ENCODE measurements around the gene AP3S1. TPM values are rescaled to one million over a fixed set of nuclear protein-coding genes. Genes with fewer than 3 reads are reported as not detected.

The AP3S1 gene
- polyA plus RNA-seq, 2 of the 4 experiments (the other 2 are of a cell fraction) = 75.7 to 103 TPM

GRCh38 chr5:115962565-115963402, 121.0 kb downstream of the AP3S1 start (continued):
- TF ChIP-seq RAD21 (conservative IDR thresholded peaks at IDR 0.05 in 1 of 2, IDR thresholded peaks at IDR 0.05 in 1 of 2) = no peak
- TF ChIP-seq CEBPB (IDR thresholded peaks at IDR 0.05) = no peak
- no peak for TF ChIP-seq POLR2AphosphoS2 (conservative IDR thresholded peaks at IDR 0.05; ENCODE audit: low read length)
- no peak for TF ChIP-seq NPAS2 (CRISPR knock-in tag; IDR thresholded peaks at IDR 0.05; ENCODE audit: borderline replicate concordance)

- Histone ChIP-seq H3K27ac (no peak overlapping the region), H3K4me2 (no peak overlapping the region), H3K9me3 (no peaks in the 10 kb centered on the region), H3K4me1 (no peaks in the 10 kb centered on the region), H3K4me3 (no peak overlapping the region)
- DNase-seq (ENCODE audit: low read depth in 1 of 2, low spot score in 1 of 2) (no peak), FAIRE-seq (no peak), ATAC-seq (no peak)
- ChIA-PET POLR2A (no interaction called here), CTCF (interaction anchor here (1.1 kb wide), 1 partner anchor 9 kb away, joined by 3 read pairs; no protein-coding TSS in a partner anchor)
- no peak for TF ChIP-seq RCOR1 (IDR thresholded peaks at IDR 0.05; ENCODE audit: low read depth, low read length)
- no peak for TF ChIP-seq KDM5A (IDR thresholded peaks at IDR 0.05)
- TF ChIP-seq FOXS1 (CRISPR knock-in tag; IDR thresholded peaks at IDR 0.05) = no peak
- no peak for TF ChIP-seq BHLHE40 (IDR thresholded peaks at IDR 0.05; ENCODE audit: low read depth, low read length)
- no peak for TF ChIP-seq HOXA7 (CRISPR knock-in tag; IDR thresholded peaks at IDR 0.05)
- no peak for TF ChIP-seq PHF8 (IDR thresholded peaks at IDR 0.05; ENCODE audit: borderline replicate concordance, low read depth)
- TF ChIP-seq NR3C1 (IDR thresholded peaks at IDR 0.05) = no peak
- no peak for TF ChIP-seq TFCP2L1 (CRISPR knock-in tag; IDR thresholded peaks at IDR 0.05)
- no peak for TF ChIP-seq HEYL (CRISPR knock-in tag; IDR thresholded peaks at IDR 0.05)
- TF ChIP-seq CBX2 (IDR thresholded peaks at IDR 0.05; ENCODE audit: borderline replicate concordance, low read depth) = no peak
- TF ChIP-seq JUNB (IDR thresholded peaks at IDR 0.05) = no peak
- TF ChIP-seq GATA3 (IDR thresholded peaks at IDR 0.05; ENCODE audit: borderline replicate concordance) = no peak
- no peak for TF ChIP-seq ESRRA (IDR thresholded peaks at IDR 0.05; ENCODE audit: borderline replicate concordance, low read length)
- TF ChIP-seq E2F6 (IDR thresholded peaks at IDR 0.05; ENCODE audit: borderline replicate concordance, low read depth) = no peak
- no peak for TF ChIP-seq ATOH8 (CRISPR knock-in tag; IDR thresholded peaks at IDR 0.05; ENCODE audit: low read depth)
- no peak for TF ChIP-seq SREBF2 (IDR thresholded peaks at IDR 0.05)
- 85% methylated on average over 17 of the region's 17 CpGs for WGBS (ENCODE audit: missing lambda C conversion rate)
Observed at GRCh38 chr5:115963566-115963965, 121.8 kb downstream of the AP3S1 start.

Other genes starting within 250 kb of the AP3S1 start
- 0.07 and 0.34 TPM in 2 replicates for gene TICAM2, start 239.5 kb upstream of the AP3S1 start, polyA plus RNA-seq (2011; rRNA removed)
- 0.37 to 0.77 TPM (median 0.49 TPM) in 3 replicates for gene TICAM2, start 239.5 kb upstream of the AP3S1 start, polyA plus RNA-seq (2017; fragmentation: RNase III; extraction: RNeasy Plus Mini Kit Qiagen cat#74134 plus additional on column Dnase treatment)
- gene TMED7, start 215.9 kb upstream of the AP3S1 start, polyA plus RNA-seq (2011; rRNA removed) = 76.1 and 99.1 TPM in 2 replicates
- 50.4 to 66.3 TPM (median 60.6 TPM) in 3 replicates for gene TMED7, start 215.9 kb upstream of the AP3S1 start, polyA plus RNA-seq (2017; fragmentation: RNase III; extraction: RNeasy Plus Mini Kit Qiagen cat#74134 plus additional on column Dnase treatment)
- not detected in 2 replicates for gene CDO1, start 25.3 kb upstream of the AP3S1 start, polyA plus RNA-seq (2011; rRNA removed)
- not detected in 3 replicates for gene CDO1, start 25.3 kb upstream of the AP3S1 start, polyA plus RNA-seq (2017; fragmentation: RNase III; extraction: RNeasy Plus Mini Kit Qiagen cat#74134 plus additional on column Dnase treatment)
- gene ATG12, start 370 bp upstream of the AP3S1 start, polyA plus RNA-seq (2011; rRNA removed) = 111 and 126 TPM in 2 replicates
- gene ATG12, start 370 bp upstream of the AP3S1 start, polyA plus RNA-seq (2017; fragmentation: RNase III; extraction: RNeasy Plus Mini Kit Qiagen cat#74134 plus additional on column Dnase treatment) = 43.3 to 49.1 TPM (median 48.9 TPM) in 3 replicates
- gene LVRN, start 120.5 kb downstream of the AP3S1 start, polyA plus RNA-seq (2011; rRNA removed) = 0.16 and 0.19 TPM in 2 replicates
- gene LVRN, start 120.5 kb downstream of the AP3S1 start, polyA plus RNA-seq (2017; fragmentation: RNase III; extraction: RNeasy Plus Mini Kit Qiagen cat#74134 plus additional on column Dnase treatment) = 0.03 to 0.06 TPM (median 0.05 TPM) in 3 replicates
- 0.21 TPM in 2 replicates for gene ARL14EPL, start 190.5 kb downstream of the AP3S1 start, polyA plus RNA-seq (2011; rRNA removed)
- 0.05 to 0.12 TPM (median 0.12 TPM) in 3 replicates for gene ARL14EPL, start 190.5 kb downstream of the AP3S1 start, polyA plus RNA-seq (2017; fragmentation: RNase III; extraction: RNeasy Plus Mini Kit Qiagen cat#74134 plus additional on column Dnase treatment)
- 49.6 and 63.9 TPM in 2 replicates for gene COMMD10, start 243.1 kb downstream of the AP3S1 start, polyA plus RNA-seq (2011; rRNA removed)
- gene COMMD10, start 243.1 kb downstream of the AP3S1 start, polyA plus RNA-seq (2017; fragmentation: RNase III; extraction: RNeasy Plus Mini Kit Qiagen cat#74134 plus additional on column Dnase treatment) = 38.4 to 40.8 TPM (median 40.2 TPM) in 3 replicates

All from A549 (cell line).